Hematopoietic multipotent progenitor cell treated with erythropoietin and hydrocortisone succinate and interleukin-3 and kit ligand, for 8 days (in vitro differentiated cells): ENCODE results near the gene ZNF554.

Experiments used
- DNase-seq: peaks from one replicate; pipeline ENCODE4 v3.0.0-alpha.2; 2015

ZNF554 gene

GRCh38 chr19:2877398-2878331 lies 58.0 kb downstream of the ZNF554 start:
- no peak for DNase-seq

- DNase-seq, result peak; percentile 11
Measured at GRCh38 chr19:2883686-2884439, 64.2 kb downstream of the ZNF554 start.

DNA sequence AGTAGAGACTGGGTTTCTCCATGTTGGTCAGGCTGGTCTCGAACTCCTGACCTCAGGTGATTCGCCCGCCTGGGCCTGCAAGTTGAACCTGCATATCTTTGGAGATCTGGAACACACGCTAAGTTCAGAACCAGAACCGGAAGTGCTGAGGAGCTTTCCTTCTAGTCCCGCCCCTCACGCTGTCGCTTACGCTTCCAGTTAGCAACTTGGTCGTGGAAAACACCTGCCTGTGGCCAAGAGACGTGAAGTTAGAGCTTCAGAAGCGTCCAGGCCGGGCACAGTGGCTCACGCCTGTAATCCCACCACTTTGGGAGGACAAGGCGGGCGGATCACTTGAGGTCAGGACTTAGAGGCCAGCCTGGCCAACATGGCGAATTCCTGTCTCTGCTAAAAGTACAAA lies 66.1 kb downstream of the ZNF554 start:
- no peak for DNase-seq
